Measurements from ENCODE around the gene CNEP1R1.

CNEP1R1 gene

DNA sequence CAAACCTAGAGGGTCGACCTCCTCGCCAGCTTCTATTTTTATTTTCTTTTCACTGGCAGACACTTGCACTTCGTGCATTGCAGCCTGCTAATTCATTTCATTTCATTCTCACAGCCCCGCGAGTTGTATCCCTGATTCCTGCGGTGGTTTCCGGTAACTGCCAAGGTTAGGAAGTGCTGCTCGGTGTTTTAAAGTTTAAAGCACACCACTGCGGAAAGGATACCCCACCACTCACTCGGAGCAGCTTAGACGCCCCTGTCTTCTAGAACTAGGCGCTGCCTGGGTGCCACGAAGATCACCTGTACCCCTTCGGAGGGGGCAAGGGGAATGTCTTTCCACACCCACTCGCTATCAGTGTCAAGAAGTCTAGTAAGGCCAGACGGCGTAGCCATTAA is 509 bp downstream of the CNEP1R1 start:
- H3K9ac ChIP-seq (ENCODE audit: insufficient read length), result peak overlapping the region; percentile 71
- peak overlapping the region; percentile 75 for H3K4me3 ChIP-seq
- no peaks in the 10 kb centered on the region for H3K36me3 ChIP-seq (ENCODE audit: insufficient read depth, low read length)
- no peaks in the 10 kb centered on the region for H3K9me3 ChIP-seq (ENCODE audit: low read depth, low read length)
- TF ChIP-seq EZH2 (IDR thresholded peaks at IDR 0.05) (no peak), FOXP2 (optimal IDR thresholded peaks at IDR 0.05; ENCODE audit: control extremely low read depth, extremely low read length, insufficient read depth) (no peak)
- no peak overlapping the region for H3K27ac ChIP-seq
- DNase-seq (ENCODE audit: low read depth, low spot score), result no peak

DNA sequence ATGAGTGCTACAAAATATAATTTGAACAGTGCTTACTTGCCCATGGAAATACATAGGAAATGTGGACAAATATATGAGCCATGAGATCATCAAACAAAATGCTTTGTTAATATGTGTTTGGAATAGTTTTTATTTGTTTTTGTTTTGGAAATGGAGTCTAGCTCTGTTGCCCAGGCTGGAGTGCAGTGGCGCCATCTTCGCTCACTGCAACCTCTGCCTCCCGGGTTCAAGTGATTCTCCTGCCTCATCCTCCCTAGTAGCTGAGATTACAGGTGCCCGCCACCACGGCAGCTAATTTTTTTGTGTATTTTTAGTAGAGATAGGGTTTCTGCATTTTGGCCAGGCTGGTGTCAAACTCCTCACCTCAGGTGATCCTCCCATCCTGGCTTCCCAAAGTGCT is 2.8 kb downstream of the CNEP1R1 start:
- no peak overlapping the region for H3K4me3 ChIP-seq
- no peak overlapping the region for H3K27ac ChIP-seq
- H3K9me3 ChIP-seq (ENCODE audit: low read depth, low read length), result no peaks in the 10 kb centered on the region
- no peak overlapping the region for H3K9ac ChIP-seq (ENCODE audit: insufficient read length)
- H3K36me3 ChIP-seq (ENCODE audit: insufficient read depth, low read length), result no peaks in the 10 kb centered on the region; the same call in 1 of the 2 replicates
- no peak for TF ChIP-seq FOXP2 (optimal IDR thresholded peaks at IDR 0.05; ENCODE audit: control extremely low read depth, extremely low read length, insufficient read depth)
- TF ChIP-seq EZH2 (IDR thresholded peaks at IDR 0.05), result no peak
- no peak for TF ChIP-seq POLR2AphosphoS5 (IDR thresholded peaks at IDR 0.05; ENCODE audit: borderline replicate concordance, low read depth, low read length)
- no peak for DNase-seq (ENCODE audit: low read depth, low spot score)

DNA sequence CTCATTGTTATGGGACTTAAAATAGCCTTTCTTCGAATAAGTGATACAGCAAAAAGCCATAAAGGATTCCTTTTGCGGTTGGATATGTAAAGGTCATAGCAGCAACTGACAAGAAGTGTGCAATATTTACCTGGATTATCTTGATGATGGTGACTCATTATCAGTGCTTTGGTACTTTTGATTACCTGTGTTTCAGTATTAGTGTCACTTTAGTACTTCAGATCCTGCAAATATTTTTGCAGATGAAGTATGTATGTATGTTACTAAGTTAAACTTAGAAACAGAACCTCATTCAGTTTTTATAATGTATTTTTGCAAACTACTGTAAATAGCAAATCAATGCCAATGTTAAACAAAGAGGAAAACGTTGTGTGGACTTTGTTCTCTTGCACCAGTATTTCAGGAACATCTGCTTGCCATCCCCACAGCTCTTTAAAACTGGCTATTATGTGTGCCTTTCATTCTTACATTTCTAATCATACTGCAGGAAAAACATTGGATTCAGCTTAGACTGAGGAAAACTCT is 10.5 kb downstream of the CNEP1R1 start:
- Histone ChIP-seq H3K9me3 (ENCODE audit: low read depth, low read length) (no peaks in the 10 kb centered on the region), H3K36me3 (ENCODE audit: insufficient read depth, low read length) (no peaks in the 10 kb centered on the region; the same call in 1 of the 2 replicates), H3K4me3 (no peak overlapping the region), H3K27ac (peak overlapping the region; percentile 25; the same call in 1 of the 2 replicates), H3K9ac (ENCODE audit: insufficient read length) (no peak overlapping the region)
- no peak for DNase-seq (ENCODE audit: low read depth, low spot score)
- TF ChIP-seq FOXP2 (optimal IDR thresholded peaks at IDR 0.05; ENCODE audit: control extremely low read depth, extremely low read length, insufficient read depth) (no peak), POLR2AphosphoS5 (IDR thresholded peaks at IDR 0.05; ENCODE audit: borderline replicate concordance, low read depth, low read length) (no peak), EZH2 (IDR thresholded peaks at IDR 0.05) (no peak)

DNA sequence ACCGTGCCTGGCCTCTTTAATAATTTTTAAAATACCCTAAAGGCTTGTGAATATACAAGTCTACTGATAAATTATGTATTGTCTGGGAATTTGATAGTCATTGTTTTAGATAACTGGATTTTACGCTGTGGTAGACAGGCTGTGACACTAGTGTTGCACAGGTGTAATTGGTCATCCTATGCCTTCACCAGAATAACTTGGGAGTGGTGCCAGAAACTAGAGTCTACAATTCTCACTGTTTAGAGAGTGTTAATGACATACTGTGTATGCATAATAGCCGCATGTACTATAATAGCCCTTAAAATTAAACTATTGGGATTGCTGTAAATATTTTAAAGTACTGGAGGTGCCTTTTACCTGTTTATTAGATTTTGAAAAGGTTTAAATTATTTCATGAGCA is 11.4 kb downstream of the CNEP1R1 start:
- Histone ChIP-seq H3K4me3 (no peak overlapping the region), H3K9ac (ENCODE audit: insufficient read length) (no peak overlapping the region), H3K27ac (no peak overlapping the region), H3K9me3 (ENCODE audit: low read depth, low read length) (no peaks in the 10 kb centered on the region), H3K36me3 (ENCODE audit: insufficient read depth, low read length) (no peaks in the 10 kb centered on the region; the same call in 1 of the 2 replicates)
- TF ChIP-seq EZH2 (IDR thresholded peaks at IDR 0.05), result no peak
- TF ChIP-seq POLR2AphosphoS5 (IDR thresholded peaks at IDR 0.05; ENCODE audit: borderline replicate concordance, low read depth, low read length), result no peak
- TF ChIP-seq FOXP2 (optimal IDR thresholded peaks at IDR 0.05; ENCODE audit: control extremely low read depth, extremely low read length, insufficient read depth), result no peak
- DNase-seq (ENCODE audit: low read depth, low spot score), result no peak

DNA sequence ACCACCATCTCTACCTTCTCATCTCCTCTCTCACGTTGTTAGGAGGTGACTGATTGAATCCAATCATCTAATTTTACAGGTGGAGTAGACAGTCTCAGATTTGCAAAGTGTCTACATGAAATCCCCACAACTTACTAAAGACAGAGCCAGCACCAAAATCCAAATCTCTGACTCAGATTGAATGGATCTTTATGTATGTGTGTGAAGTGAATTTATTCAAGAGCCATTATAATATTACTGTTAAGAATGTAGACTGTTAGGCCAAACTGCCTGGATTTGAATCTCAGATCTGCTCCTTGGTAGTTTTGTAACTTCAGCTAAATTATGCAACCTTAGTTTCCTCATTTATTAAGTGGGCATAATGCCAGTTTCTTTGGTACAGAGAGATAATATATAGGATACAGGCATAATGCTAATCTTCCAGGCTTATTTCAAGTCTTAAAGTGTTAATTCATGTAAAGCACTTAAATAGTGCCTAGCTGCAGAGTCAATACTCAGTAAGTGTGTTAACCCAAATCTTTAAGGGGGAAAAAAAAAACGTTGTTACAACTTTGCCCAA is 12.7 kb downstream of the CNEP1R1 start:
- no peak for DNase-seq (ENCODE audit: low read depth, low spot score)
- Histone ChIP-seq H3K36me3 (ENCODE audit: insufficient read depth, low read length) (no peaks in the 10 kb centered on the region), H3K4me3 (no peak overlapping the region), H3K9ac (ENCODE audit: insufficient read length) (no peak overlapping the region), H3K9me3 (ENCODE audit: low read depth, low read length) (no peaks in the 10 kb centered on the region), H3K27ac (no peak overlapping the region)
- TF ChIP-seq POLR2AphosphoS5 (IDR thresholded peaks at IDR 0.05; ENCODE audit: borderline replicate concordance, low read depth, low read length), result no peak
- TF ChIP-seq EZH2 (IDR thresholded peaks at IDR 0.05), result no peak
- no peak for TF ChIP-seq FOXP2 (optimal IDR thresholded peaks at IDR 0.05; ENCODE audit: control extremely low read depth, extremely low read length, insufficient read depth)

DNA sequence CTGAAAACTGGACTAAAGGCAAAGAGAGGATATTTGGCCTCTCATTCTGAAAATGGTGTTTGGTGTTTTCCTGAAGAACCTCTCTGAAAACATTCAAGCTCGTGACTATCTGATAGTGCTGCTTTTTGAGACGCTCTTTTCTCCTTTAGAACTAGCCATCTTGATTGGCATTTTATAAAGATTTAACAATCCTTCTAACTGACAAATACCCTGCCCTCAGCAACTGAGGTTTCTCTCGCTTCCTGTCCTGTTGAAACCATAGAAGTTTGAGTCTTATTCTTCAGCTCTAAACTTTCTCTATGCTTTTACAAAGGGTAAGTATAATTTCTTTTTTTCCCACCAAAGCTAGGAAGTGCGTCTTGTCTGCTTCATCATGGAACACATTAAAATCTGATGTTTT is 13.3 kb downstream of the CNEP1R1 start:
- Histone ChIP-seq H3K27ac (no peak overlapping the region), H3K9ac (ENCODE audit: insufficient read length) (no peak overlapping the region), H3K36me3 (ENCODE audit: insufficient read depth, low read length) (no peaks in the 10 kb centered on the region), H3K4me3 (no peak overlapping the region), H3K9me3 (ENCODE audit: low read depth, low read length) (no peaks in the 10 kb centered on the region)
- DNase-seq (ENCODE audit: low read depth, low spot score), result no peak
- TF ChIP-seq POLR2AphosphoS5 (IDR thresholded peaks at IDR 0.05; ENCODE audit: borderline replicate concordance, low read depth, low read length) (no peak), FOXP2 (optimal IDR thresholded peaks at IDR 0.05; ENCODE audit: control extremely low read depth, extremely low read length, insufficient read depth) (no peak), EZH2 (IDR thresholded peaks at IDR 0.05) (no peak)

DNA sequence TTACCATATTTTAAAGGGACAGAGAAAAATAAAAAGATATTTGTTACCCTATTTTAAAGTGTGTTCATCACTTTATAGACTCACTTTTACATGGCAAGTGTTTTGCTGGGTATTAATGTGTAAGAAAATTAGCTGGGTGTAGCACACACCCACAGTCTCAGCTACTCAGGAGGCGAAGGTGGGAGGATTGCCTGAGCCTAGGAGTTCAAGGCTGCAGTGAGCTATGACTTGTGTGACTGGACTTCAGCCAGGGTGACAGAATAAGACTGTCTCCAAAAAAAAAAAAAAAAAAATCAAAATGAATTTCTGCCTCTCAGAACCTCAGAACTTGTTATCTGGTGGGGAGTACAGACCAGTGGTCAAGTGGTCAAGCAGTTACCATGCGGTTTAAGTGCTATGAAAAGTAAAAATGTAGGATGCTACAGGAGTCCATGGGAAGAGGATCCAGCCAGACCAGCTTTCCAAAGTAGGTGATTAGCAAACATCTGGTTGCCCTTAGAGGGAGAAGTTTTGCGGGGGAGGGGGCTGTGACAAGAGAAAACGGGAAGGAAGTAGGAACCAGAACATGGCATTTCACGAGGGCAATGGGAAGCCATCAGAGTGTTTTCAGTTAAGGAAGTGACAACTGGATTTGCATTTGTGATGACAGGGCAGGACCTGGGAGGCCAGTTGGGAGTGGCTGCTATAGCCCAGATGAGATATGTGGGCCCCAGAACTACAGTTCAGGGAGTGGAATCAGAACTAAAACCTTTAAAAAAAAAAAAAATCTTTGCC is 13.9 kb downstream of the CNEP1R1 start:
- Histone ChIP-seq H3K9ac (ENCODE audit: insufficient read length) (no peak overlapping the region), H3K9me3 (ENCODE audit: low read depth, low read length) (no peaks in the 10 kb centered on the region), H3K27ac (no peak overlapping the region), H3K4me3 (no peak overlapping the region), H3K36me3 (ENCODE audit: insufficient read depth, low read length) (no peaks in the 10 kb centered on the region)
- TF ChIP-seq POLR2AphosphoS5 (IDR thresholded peaks at IDR 0.05; ENCODE audit: borderline replicate concordance, low read depth, low read length) (no peak), EZH2 (IDR thresholded peaks at IDR 0.05) (no peak), FOXP2 (optimal IDR thresholded peaks at IDR 0.05; ENCODE audit: control extremely low read depth, extremely low read length, insufficient read depth) (no peak)
- DNase-seq (ENCODE audit: low read depth, low spot score), result no peak

DNA sequence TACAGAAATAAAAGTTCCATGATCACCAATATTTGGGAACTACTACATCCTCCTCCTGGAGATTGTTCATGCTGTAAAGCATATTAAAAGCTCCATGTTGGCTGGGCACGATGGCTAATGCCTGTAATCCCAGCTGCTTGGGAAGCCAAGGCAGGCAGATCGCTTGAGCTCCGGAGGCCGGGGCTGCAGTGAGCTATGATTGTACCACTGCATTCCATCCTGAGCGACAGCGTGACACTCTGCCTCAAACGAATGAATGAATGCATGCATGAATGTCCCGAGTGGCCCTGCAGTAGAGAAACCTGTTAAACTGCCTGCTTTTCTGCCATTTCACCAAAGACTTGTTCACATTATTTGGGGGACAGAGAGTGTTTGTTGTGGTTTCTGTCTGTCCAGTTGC is 15.0 kb downstream of the CNEP1R1 start:
- TF ChIP-seq POLR2AphosphoS5 (IDR thresholded peaks at IDR 0.05; ENCODE audit: borderline replicate concordance, low read depth, low read length), result no peak
- no peak for TF ChIP-seq EZH2 (IDR thresholded peaks at IDR 0.05)
- no peak for TF ChIP-seq FOXP2 (optimal IDR thresholded peaks at IDR 0.05; ENCODE audit: control extremely low read depth, extremely low read length, insufficient read depth)
- H3K27ac ChIP-seq, result no peak overlapping the region

More for the DNA sequence above, 15.0 kb downstream of the CNEP1R1 start:
- Histone ChIP-seq H3K36me3 (ENCODE audit: insufficient read depth, low read length) (no peaks in the 10 kb centered on the region), H3K4me3 (no peak overlapping the region), H3K9ac (ENCODE audit: insufficient read length) (no peak overlapping the region), H3K9me3 (ENCODE audit: low read depth, low read length) (no peaks in the 10 kb centered on the region)
- no peak for DNase-seq (ENCODE audit: low read depth, low spot score)

All from SK-N-MC (cell line).